Stimulated activated CD8-positive, alpha-beta memory T cell treated with anti-CD3 and anti-CD28 coated beads, Interleukin-4, amount 100 ng/mL, for 48 hours (primary cell): ENCODE data around the gene KRTAP5-8.
A peak's percentile ranks its signal among the peaks of the same experiment; 100 is the strongest.
"Not testable (repeated sequence)": the region's sequence is repeated elsewhere in the genome, so short reads cannot be mapped to it uniquely, and the experiment has no call there.

ENCODE experiments used
- DNase-seq: peaks from one replicate; pipeline ENCODE4 v3.0.0-alpha.2; 2020

The KRTAP5-8 gene

DNA sequence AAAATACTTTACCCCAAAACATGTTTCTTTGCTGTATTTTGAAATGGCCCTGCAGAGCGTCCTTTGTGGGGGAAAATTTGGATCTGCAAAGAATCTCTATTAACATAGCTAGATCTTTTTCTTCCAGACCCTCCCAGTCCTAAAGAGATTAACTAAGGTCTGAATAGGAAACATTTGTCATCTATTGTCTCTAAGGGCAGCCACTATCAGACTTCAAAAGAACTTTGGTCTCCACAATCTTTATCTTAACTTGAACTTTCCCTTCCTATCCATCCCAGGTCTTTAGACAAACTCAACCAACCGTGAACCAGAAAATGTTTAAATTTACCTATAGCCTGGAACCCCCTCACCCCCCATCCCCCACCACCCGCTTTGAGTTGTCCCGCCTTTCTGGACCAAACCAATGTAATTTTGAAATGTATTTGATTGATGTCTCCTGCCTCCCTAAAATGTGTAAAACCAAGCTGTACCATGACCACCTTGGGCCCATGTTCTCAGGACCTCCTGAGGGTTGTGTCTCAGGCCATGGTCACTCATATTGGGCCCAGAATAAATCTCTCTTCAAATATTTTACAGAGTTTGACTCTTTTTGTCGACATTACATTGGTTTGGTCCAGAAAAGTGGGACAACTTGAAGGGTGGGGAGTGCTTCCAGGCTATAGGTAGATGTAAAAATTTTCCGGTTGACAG, 6.8 kb downstream of the KRTAP5-8 start:
- DNase-seq, result no peak

DNA sequence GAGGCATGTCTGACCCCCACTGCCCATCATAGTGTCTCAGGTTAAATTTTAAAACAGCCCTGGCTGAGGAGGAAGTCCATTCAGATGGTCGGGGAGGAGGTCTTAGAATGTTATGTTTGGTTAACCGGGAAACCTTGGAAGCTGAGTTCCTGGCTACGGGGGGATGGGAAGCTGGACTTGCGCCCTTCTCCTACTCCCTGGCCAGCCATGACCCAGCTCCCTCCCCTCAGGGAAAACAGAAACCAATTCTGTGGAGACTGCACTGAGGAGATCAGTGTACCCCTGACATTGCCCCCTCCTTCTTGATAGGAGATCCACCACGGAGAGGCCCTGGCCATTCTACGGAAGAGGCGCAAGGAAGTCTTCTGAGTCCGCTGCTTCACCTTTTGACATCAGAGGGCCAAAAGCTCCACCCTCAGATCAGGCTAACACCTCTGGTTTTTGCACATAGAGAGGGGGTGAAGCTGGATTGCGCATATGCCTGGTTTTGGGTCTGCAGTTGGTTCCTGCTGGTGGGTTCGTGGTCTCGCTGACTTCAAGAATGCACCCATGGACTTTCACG, 7.7 kb downstream of the KRTAP5-8 start:
- DNase-seq, result no peak

DNA sequence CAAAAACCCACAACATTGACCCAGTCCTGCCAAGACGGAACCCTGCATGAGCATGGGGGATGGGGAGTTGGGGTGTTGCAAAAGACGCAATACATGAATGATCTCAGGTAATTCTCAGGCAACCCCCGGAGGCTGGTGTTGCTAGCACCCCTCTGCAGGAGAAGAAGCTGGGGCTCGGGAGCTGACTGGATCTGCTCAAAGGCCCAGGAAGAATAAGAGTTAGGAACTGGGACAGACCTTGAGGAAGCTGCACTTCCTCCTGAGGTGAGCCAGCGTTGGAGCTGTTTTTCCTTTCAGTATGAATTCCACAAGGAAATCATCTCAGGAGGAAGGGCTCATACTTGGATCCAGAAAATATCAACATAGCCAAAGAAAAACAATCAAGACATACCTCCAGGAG, 10.3 kb downstream of the KRTAP5-8 start, which contains the start of gene KRTAP5-9:
TSS of gene KRTAP5-9 (plus strand) at position 301 of the 400 bp plus-strand sequence. CDS start 238 bp downstream, outside the sequence.
- DNase-seq, result no peak

DNA sequence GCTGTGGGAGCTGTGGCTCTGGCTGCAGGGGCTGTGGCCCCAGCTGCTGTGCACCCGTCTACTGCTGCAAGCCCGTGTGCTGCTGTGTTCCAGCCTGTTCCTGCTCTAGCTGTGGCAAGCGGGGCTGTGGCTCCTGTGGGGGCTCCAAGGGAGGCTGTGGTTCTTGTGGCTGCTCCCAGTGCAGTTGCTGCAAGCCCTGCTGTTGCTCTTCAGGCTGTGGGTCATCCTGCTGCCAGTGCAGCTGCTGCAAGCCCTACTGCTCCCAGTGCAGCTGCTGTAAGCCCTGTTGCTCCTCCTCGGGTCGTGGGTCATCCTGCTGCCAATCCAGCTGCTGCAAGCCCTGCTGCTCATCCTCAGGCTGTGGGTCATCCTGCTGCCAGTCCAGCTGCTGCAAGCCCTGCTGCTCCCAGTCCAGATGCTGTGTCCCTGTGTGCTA, 10.9 kb downstream of the KRTAP5-8 start:
- no peak for DNase-seq

DNA sequence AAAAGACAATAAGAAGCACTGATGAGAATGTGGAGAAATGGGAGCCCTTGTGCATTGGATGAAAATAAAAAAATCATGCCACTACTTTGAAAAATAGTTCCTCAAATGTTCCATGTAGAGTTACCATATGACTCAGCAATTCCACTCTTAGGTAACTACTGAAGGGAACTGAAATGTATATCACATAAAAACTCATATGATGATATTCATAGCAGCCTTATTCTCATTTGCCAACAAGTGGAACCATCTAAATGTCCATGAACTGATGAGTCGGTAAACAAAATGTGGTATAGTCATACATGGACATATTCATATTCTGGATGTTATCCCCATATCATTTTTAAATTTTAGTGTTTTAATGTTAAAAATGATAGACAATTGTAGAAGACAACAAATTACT, 13.9 kb downstream of the KRTAP5-8 start:
- no peak for DNase-seq

DNA sequence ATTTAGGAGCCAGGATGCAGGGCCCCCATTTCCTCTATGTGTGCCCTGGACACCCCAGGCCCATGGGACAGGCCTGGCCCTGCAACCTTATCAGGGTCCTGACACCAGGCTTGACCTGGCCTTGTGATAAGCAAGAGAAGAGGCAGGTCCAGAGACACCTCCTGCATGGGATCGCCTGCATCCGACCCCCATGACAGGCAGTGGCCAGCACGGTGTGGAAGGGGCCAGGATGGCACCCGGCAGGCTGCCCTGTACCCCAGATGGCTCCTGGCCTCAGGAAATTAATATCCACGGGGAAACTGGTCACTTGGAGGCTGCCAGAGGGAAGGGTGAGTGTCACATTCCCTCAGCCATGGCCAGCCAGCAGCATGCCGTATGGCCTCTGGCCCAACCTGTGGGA, 17.2 kb downstream of the KRTAP5-8 start:
- DNase-seq, result no peak

DNA sequence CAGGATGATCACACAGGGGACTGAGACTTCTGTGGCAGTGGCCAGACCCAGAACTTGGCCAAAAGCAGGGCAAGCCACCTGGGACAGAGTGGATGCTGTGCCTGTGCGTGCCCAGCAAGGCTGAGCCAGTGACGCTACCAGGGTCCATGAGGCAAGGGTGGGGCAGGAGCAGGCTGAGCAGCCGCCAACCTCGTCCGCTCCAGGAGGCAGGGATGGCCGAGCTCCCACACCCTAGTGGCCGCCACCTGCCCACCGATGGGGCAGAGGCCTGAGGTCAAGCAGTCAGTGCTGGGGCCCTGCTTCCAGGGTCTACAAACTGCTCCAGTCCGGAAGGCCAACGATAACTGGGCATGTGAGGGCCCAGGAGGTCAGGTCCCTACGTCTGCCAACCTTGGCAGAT, 17.7 kb downstream of the KRTAP5-8 start:
- no peak for DNase-seq

DNA sequence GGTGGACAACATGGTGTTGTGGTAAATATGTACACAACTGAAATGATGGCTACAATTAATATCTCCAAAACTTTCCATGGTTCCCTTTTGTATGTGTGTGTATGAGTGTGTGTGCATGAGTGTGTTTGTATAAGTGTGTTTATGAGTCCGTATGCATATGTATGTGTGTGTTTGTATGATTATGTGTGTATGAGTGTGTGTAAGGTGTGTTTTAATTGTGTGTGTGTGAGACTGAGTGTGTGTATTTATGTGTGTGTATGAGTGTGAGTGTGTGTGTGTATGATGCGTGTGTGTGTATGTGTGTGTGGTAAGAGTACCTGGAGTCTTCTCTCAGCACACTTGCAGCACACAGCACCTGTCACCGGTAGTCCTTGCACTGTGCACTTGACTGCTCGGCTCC, 18.2 kb downstream of the KRTAP5-8 start:
- DNase-seq, result no peak

DNA sequence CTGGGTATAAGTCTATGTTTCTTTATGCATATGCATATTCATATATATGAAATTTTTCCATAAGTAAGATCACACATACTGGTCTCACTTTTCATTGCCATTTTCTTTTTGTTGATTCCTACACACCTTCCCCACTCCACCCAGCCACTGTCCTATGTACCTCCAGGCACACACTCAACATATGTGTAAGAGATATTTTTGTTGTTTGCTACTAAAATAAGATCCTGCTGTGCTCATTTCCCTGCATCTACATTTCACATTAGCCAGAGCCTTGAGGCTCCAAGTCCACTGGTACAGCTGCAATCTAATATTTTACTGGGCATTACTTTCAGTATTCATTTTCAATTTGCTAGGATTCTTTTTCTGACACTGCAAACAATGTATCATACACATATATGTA, 19.4 kb downstream of the KRTAP5-8 start:
- DNase-seq, result no peak

DNA sequence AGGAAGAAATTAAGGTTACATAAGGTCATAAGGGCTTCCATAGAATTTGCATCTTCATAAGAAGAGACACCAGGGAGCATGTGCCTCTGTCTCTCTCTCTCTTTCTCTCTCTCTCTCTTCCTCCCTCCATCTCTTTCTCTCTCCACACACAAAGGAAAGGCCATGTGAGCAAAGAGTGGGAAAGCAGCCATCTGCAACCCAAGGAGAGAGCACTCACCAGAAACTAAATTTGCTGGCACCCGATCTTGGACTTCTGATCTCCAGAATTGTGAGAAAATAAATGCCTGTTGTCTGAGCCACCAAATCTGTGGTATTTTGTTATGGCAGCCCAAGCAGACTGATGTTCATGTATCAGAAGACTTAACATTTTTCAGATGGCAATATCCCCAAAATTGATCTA, 21.2 kb downstream of the KRTAP5-8 start:
- DNase-seq, result no peak

DNA sequence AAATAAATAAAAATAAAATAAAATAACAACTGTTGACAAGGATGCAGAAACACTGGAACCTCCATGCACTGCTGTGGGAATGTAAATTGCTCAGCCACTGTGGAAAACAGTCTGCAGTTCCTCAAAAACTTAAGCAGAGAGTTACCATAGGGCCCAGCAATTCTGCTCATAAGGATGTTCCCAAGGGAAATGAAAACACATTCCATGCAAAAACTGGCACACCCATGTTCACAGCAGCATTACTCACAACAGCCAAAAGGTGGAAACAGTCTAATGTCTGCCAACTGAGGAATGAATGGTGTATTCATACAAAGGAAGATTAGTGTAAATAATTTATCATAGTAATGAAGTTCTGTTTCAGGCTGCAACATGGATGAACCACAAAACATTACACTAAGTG, 24.3 kb downstream of the KRTAP5-8 start:
- DNase-seq, result no peak

DNA sequence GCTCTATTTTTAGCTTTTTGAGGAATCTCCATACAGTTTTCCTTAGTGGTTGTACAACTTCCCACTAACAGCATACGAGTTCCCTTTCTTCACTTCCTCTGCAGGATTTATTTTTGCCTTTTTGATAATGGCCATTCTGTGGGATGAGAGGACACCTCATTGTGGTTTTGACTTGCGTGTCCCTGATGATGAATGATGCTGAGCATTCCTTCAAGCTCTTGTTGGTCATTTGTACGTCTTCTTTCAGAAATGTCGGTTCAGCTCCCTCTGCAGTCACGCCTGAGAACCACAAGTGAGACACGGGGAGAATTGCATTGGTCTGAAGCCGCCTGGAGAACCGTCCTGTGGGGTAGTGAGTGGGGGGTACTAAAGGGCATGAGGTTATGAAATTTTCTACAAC, 25.6 kb downstream of the KRTAP5-8 start:
- DNase-seq, result peak; percentile 45

DNA sequence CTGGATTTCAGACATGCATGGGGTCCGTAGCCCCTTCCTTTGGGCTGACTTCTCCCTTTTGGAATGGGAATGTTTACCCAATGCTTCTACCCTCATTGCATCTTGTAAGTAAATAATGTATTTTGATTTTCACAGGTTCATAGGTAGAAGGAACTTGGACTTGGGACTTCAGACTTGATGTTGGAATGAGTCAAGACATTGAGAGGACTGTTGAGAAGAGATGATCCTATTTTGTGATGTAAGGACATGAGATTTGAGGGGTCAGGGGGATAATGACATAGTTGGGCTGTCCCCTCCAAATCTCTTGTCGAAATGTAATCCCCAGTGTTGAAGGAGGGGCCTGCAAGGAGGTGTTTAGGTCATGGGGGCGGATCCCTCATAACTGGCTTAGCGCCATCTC, 26.6 kb downstream of the KRTAP5-8 start:
- no peak for DNase-seq

DNA sequence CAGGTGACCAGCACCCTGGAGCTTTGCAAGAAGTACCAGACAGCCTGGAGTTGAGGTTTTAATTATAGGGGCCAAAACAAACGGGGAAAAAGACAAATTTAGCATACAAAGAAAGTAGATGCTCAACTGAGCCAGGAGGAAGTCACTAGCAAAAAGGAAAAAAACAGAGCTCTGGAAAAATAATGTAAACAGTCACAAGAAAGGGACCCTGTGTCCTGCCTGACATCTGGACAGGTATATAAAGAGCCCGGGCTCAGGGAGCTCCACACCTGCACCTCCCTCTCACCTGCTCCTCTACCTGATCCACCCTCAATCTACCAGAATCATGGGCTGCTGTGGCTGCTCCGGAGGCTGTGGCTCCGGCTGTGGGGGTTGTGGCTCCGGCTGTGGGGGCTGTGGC, 27.4 kb downstream of the KRTAP5-8 start, which contains the start of gene KRTAP5-10:
TSS of gene KRTAP5-10 (plus strand) at position 301 of the 400 bp plus-strand sequence. CDS start at position 326, 25 bp downstream.
- DNase-seq, result no peak

DNA sequence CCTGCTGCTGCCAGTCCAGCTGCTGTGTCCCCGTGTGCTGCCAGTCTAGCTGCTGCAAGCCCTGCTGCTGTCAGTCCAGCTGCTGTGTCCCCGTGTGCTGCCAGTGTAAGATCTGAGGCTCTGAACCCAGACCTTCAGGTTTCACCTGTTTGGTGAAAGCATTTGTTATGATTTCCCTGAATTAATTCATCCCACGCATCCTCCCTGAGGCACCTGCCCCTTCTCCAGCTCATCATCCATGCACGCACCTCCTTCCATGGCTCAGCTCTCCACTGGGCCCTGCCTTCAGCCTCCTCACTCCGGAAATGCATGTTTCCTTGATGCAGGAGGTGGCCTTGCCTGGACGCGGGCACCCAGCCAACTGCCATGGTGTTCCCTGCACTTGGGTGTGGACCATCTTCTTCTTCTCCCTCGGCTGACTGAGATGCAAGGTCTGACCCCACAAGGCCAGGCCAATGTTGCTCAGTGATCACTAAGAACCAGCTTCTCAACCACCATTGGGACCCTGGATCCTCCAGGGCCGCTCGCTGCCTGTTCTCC, 28.3 kb downstream of the KRTAP5-8 start:
- no peak for DNase-seq

DNA sequence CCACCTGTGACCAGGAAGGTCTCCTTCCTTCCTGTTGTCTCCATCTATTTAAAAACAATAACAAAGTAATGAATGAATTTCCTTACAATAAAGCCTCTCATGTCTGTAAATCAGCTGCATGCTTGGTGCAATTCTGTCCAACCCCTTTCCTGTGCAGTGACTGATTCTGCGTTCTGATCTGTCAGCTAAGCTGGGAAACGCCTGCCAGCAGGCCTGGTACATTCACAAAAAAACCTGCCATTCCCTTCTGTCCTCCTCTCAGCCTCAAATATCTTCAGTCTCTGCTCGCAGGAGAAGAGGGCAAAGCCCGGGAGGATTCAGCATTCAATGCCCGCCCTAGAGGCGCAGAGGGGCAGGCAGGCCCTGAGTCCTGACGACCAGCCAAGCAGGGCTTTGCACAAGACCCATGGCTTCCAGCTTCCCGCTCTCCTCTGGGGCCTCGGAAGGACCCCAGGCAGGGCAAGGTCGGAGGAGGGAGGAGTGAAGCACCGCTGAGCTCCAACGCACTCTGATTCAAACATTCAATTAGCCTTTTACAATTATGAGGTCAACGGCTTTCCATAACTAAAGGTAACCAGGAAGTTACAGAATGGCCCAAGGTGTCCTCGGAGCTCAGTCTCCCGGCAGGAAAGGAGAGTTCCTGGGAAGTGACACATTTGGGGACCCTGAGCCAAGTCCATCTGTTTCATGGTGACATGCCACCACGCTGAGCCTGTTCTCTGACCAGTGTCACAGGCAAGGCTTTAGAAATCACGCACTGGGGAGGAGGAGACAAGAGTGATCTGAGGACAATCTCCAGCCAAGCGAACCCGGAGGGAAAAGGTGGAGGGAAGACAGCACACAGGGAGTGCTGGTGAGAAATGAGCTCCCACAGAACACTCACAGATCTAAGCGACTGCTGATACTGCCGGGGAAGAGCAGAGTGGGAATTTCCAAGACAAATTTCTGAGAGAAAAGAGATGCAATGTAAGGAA, 29.1 kb downstream of the KRTAP5-8 start:
- not testable (repeated sequence) for DNase-seq

DNA sequence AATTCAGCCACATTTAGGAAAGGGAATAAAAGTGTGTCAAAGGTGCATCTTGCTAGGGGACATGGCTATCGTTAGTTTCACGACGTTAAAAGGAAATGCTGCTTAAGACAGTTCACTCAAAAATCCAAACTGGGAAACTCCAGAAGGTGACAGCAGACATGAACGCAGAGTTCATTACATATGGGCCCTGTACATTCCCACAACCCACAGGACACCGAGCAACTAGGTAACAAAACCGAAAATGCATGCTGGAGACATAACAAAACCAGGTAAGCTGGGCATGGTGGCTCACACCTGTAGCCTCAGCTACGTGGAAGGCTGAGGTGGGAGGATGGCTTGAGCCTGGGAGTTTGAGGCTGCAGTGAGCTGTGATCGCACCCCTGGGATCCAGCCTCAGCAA, 29.8 kb downstream of the KRTAP5-8 start:
- not testable (repeated sequence) for DNase-seq

DNA sequence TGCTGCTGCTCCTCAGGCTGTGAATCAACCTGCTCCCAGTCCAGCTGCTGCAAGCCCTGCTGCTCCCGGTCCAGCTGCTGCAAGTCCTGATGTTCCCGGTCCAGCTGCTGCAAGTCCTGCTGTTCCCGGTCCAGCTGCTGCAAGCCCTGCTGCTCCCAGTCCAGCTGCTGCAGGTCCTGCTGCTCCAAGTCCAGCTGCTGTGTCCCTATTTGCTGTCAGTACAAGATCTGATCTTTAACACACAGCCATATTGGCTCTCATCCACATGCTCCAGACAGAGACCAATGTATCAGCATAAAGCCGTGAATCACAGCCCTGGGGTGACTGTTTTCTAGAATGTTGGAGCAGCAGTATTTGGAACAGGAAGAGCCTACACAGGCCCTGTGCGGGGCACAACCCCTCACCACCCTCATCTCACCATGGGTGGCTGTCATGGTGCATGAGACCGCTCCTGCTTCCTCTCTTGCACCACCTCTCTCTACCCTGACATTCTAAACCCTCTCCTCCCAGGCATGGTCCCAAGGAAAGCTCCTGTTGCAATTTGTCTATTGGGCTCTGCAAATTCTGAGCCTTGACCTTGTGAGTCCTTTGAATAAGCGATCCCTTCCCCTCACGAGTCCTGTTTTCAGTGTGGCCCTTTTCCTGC, 31.0 kb downstream of the KRTAP5-8 start:
- no peak for DNase-seq

DNA sequence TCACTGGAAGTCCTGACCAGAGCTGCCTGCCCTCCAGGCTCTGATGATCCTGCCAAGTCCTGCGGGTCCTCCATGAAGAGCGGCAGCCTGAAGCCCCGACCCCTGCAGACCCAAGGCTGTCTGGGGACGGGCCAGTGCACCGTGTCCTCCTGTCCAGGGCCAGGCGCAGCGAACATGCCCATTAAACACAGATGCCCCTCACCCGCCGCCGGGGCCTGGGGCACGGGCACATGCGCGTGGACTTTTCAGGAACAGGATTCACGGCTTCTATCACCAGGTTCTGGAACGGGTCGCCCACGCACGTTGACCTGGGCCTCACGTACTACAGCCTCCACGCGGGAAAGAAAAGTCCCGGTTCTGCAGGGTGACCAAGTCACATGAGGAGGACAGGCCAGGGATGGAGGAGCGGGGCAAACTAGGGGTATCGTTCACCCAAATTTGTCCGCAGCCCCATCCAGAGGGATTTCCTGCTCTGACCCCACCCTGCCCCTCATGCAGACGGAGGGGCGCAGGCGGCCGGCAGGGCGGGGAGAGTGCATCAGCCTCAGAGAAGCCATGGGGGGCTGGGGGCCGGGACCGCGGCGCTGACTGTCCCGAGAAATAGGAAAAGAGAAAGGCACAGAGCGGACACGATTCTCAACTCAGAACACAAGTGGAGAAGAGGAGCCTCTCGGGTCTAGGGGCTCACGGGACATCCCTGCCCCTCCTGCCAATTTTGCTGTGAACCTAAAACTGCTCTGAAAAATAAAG, 33.5 kb downstream of the KRTAP5-8 start:
- not testable (repeated sequence) for DNase-seq

DNA sequence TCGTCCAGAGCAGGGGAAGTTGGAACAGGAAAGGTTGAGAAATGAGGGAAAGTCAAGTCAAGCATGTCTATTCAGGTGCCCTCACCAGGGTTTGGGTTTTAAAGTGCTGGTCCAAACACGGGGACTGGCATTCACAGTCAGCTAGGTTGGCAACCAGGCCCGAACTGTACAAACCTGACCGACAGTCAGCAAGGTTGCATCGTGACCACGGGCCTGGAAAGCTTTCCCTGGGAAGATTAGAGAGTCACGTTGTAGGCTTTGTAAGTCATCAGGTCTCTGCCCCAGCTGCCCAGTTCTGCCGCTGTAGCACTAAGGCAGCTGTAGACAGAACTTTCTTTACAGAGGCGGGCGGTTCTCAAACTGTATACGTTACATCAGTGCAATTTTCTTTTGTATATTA, 35.0 kb downstream of the KRTAP5-8 start:
- DNase-seq, result no peak

DNA sequence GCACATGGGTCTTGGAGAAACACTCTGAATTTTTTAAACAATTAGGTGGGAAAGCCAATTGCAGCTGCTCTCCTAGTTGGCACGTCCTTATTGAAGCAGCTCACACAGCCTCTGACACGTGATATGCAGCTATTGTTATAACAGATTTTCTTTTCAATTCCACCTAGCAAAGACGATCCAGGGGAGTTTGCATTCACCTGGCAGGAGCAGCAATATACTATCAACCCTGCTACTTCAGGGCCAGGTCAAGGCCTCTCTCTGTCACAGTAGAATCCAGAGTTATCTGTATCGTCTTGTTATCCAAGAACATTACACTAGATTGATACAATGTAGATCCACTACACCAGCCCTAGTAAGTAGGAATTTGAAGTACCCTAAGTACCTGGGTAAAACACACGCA, 36.6 kb downstream of the KRTAP5-8 start:
- DNase-seq, result no peak
